NT2/D1 (cell line): ENCODE measurements around the gene DTD1.

Experiments
- DNase-seq: peaks from one replicate; pipeline ENCODE4 v3.0.0-alpha.2; 2011; ENCODE audit warnings: low read depth, low spot score
- H3K27me3 ChIP-seq: 2 replicates; pipeline ENCODE4 v1.6.0; 2011; ENCODE audit warnings: mild to moderate bottlenecking; ENCODE audit not compliant: insufficient read length, insufficient read depth
- H3K36me3 ChIP-seq: 2 replicates; pipeline ENCODE4 v1.6.1; 2011; ENCODE audit warnings: mild to moderate bottlenecking, low read length, mixed read lengths; ENCODE audit not compliant: insufficient read depth, insufficient read length
- H3K4me1 ChIP-seq: 2 replicates; pipeline ENCODE4 v1.5.1; 2011; ENCODE audit not compliant: insufficient read depth, insufficient read length
- H3K4me3 ChIP-seq: 2 replicates; pipeline ENCODE4 v1.5.1; 2011; ENCODE audit warnings: low read depth; ENCODE audit not compliant: insufficient read length
- H3K9ac ChIP-seq: 2 replicates; pipeline ENCODE4 v1.6.0; 2011; ENCODE audit warnings: low read depth; ENCODE audit not compliant: insufficient read length
- H3K9me3 ChIP-seq: 2 replicates; pipeline ENCODE4 v1.5.1; 2011; ENCODE audit warnings: mild to moderate bottlenecking, low read length; ENCODE audit not compliant: insufficient read depth
- SUZ12 ChIP-seq: IDR thresholded peaks from 2 replicates; pipeline ENCODE4 v1.6.1; 2011; ENCODE audit not compliant: insufficient read length, insufficient read depth; ENCODE audit errors: extremely low read depth
- YY1 ChIP-seq: IDR thresholded peaks from 2 replicates; pipeline ENCODE4 v1.6.1; 2011; ENCODE audit not compliant: insufficient read length, insufficient read depth
- ZNF274 ChIP-seq: IDR thresholded peaks from 2 replicates; pipeline ENCODE4 v1.6.1; 2011; ENCODE audit warnings: mild to moderate bottlenecking, low read depth, low read length

DTD1 gene

DNA sequence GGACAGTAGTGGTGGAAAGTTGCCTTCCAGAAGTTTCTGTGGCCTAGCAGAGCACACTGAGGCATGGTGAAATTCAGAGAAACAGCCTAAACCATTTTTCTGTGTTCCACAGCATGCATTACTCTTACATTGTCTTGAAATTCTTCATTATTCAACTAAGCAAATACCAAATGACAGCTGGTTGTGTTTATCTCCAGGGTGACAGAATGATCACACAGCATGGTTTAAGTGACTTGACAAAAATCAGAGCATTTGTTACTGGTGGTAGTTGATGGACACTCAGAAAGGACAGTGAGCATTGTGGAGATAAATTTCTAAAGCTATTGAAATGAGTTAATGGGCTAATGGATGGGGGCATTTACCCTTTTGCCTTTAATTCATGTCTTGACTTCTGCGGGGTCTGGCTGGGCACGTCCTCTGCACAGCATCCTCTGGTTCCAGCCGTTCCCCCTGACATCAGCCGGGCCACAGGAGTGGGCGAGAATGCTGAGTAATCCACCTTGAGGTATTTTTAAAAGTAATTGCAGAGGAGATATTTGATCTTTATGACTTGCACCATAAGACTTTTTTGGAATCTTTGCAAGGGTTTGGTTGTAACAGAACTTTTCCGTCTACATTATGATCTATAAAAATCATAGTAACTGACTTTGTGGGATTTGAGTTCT, 146.8 kb downstream of the DTD1 start:
- no peaks in the 10 kb centered on the region for H3K36me3 ChIP-seq
- H3K9me3 ChIP-seq, result no peaks in the 10 kb centered on the region
- no peaks in the 10 kb centered on the region for H3K4me1 ChIP-seq
- no peak overlapping the region for H3K4me3 ChIP-seq
- TF ChIP-seq ZNF274 (no peak), SUZ12 (no peak), YY1 (no peak)
- no peak for DNase-seq
- H3K9ac ChIP-seq, result no peak overlapping the region
- H3K27me3 ChIP-seq, result no peaks in the 10 kb centered on the region

DNA sequence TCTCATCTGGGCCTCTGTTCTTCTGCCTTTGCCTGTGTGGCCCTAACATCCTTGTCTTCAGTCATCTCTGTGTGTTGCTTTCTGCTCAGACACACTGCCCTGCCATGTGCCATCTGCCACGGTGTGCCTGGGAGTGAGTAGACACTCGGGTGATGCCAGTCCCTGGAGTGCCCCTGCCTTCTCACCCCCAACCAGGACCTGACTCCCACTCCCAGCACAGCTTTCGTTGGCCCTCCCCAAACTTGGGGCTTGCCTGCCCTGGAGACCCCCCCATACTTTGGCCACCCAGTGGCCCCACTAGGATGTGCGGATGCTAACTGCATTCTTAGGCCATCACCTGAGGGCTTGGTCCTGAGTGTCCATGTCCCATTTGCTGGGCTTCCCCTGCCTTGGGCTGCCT, 149.3 kb downstream of the DTD1 start:
- Histone ChIP-seq H3K27me3 (no peaks in the 10 kb centered on the region), H3K4me1 (no peaks in the 10 kb centered on the region), H3K36me3 (no peaks in the 10 kb centered on the region), H3K9ac (no peak overlapping the region), H3K4me3 (no peak overlapping the region), H3K9me3 (no peaks in the 10 kb centered on the region)
- no peak for TF ChIP-seq SUZ12
- TF ChIP-seq YY1, result no peak
- no peak for TF ChIP-seq ZNF274
- DNase-seq, result no peak

DNA sequence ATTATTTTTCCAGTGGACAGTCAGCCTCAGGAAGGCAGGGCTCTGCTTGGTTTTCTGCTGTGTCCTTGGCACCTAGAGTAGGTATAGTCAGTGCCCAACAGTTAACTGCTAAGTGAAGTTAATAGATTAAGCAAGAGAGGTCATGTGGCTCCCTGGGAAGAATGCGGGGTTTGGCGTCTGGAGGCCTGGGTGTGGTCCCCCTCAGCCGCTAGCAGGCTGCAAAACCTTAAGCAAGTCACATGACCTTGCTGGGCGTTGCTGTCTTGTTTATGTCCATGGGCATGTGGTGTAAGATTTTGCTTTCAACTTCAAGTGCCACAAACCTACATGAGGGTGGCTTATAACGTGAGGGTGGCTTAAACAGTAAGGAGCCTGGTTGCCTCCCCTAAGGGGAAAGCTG, 150.2 kb downstream of the DTD1 start:
- no peak for DNase-seq
- Histone ChIP-seq H3K27me3 (no peaks in the 10 kb centered on the region), H3K36me3 (no peaks in the 10 kb centered on the region), H3K9me3 (no peaks in the 10 kb centered on the region), H3K4me1 (no peaks in the 10 kb centered on the region), H3K9ac (no peak overlapping the region), H3K4me3 (no peak overlapping the region)
- TF ChIP-seq SUZ12, result no peak
- no peak for TF ChIP-seq YY1

DNA sequence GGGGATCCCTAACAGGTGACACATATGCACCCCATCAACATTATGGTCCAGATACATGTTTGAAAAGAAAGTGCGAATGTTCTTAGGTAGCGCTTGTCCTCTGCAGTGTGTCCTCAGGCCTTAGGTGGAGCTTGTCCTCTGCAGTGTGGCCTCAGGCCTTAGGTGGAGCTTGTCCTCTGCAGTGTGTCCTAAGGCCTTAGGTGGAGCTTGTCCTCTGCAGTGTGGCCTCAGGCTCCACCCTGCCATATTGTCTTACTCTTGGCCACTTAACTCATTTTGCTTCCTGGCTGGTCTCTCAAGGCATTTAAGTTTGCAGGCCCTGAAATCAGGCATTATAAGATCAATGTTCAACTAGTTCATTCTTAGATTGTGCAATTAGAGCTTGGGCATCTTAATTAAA, 151.0 kb downstream of the DTD1 start:
- DNase-seq, result no peak
- TF ChIP-seq ZNF274, result no peak
- TF ChIP-seq YY1, result no peak
- no peak for TF ChIP-seq SUZ12
- H3K9me3 ChIP-seq, result no peaks in the 10 kb centered on the region

DNA sequence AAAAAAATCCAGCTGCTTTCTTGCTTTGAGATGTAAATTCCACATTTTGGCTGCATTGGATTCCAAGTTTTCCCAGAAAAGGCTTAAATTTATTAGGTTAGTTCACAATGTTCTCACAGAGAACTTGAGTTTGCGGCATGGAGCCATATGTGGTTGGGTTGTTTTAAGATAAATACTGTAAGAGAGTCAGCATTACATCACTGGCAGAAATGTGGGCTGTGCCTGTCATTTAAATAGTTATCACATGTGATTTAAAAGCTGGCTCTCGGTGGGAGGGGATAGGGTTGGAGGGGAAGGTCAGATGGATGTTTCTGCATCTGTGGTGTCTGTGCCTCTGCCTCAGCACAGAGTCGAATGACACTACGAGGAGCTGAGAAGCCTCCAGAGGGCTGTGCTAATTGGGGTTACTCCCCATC, 151.9 kb downstream of the DTD1 start:
- Histone ChIP-seq H3K27me3 (no peaks in the 10 kb centered on the region), H3K9me3 (no peaks in the 10 kb centered on the region), H3K4me3 (no peak overlapping the region), H3K36me3 (peaks cover 3% of the 10 kb centered on the region), H3K9ac (no peak overlapping the region), H3K4me1 (no peaks in the 10 kb centered on the region)
- TF ChIP-seq SUZ12, result no peak
- no peak for TF ChIP-seq YY1
- peak; percentile 30 for DNase-seq

More for the DNA sequence above, 151.0 kb downstream of the DTD1 start:
- no peaks in the 10 kb centered on the region for H3K36me3 ChIP-seq
- H3K4me3 ChIP-seq, result no peak overlapping the region
- H3K4me1 ChIP-seq, result no peaks in the 10 kb centered on the region
- H3K27me3 ChIP-seq, result no peaks in the 10 kb centered on the region
- H3K9ac ChIP-seq, result no peak overlapping the region

DNA sequence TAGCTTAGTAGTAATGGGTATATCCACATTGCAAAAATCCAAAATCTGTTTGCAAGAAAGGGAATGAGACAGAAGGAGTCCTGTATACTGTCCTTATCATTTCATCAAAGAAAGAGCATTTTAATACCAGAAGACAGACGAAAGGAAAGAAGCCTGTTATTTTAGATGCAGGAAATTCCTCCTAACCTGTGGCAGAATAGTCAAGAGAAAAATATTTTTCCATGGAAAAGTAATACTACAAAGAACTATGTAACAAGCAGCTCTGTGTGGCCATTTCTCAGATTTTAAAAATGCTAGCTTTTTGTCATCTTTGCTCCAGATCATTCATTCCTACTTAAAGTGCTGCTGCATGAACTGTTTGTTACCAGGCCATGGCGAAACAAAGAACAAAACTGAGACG, 152.9 kb downstream of the DTD1 start:
- Histone ChIP-seq H3K36me3 (peaks cover 6% of the 10 kb centered on the region), H3K27me3 (no peaks in the 10 kb centered on the region), H3K9ac (no peak overlapping the region), H3K4me1 (no peaks in the 10 kb centered on the region), H3K9me3 (no peaks in the 10 kb centered on the region), H3K4me3 (no peak overlapping the region)
- DNase-seq, result no peak
- TF ChIP-seq YY1 (no peak), ZNF274 (no peak), SUZ12 (no peak)

DNA sequence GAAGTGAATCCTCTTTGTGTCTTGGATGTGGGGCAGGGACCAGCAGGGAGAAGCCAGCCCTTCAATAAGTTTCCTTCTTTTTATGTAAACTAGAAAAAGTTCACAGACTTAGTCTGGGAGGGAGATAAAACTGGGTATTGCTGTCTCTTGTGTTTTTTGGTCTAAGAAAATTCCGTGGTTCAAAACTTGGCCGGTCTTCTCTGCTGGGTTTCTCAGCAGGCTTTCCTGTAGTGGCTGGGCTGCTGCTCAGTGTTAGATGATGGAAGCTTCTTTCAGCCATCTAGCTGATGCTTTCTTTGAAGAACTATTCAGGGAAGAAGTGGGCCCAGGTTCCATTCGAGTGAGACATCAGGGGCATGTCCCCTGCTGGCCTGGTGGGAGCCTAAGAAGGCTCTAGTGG, 155.0 kb downstream of the DTD1 start:
- no peak for TF ChIP-seq YY1
- TF ChIP-seq ZNF274, result no peak
- no peak for TF ChIP-seq SUZ12
- H3K4me1 ChIP-seq, result no peaks in the 10 kb centered on the region
- H3K9ac ChIP-seq, result no peak overlapping the region
- H3K27me3 ChIP-seq, result no peaks in the 10 kb centered on the region
- no peak for DNase-seq
- H3K9me3 ChIP-seq, result no peaks in the 10 kb centered on the region
- H3K4me3 ChIP-seq, result no peak overlapping the region
- H3K36me3 ChIP-seq, result peaks cover 6% of the 10 kb centered on the region
